Limb (tissue), 2 donors: Measurements from ENCODE around the gene NOTCH3.

Experiments used
- DNase-seq, 2 donors: peaks; one replicate each; pipeline ENCODE4 v3.0.0-alpha.2; 2016; ENCODE audit errors: extremely low spot score in 2 of 2

NOTCH3 gene

GRCh38 chr19:15200553-15201364 is at the start of gene NOTCH3:
NOTCH3 (minus strand) TSS chr19:15200995; CDS start chr19:15200905, 90 bp downstream.
- DNase-seq: peak in 1 of 2 donors; percentile 74

GRCh38 chr19:15250640-15250993 is 49.8 kb upstream of the NOTCH3 start:
- no peak for DNase-seq

- DNase-seq: peak; percentile 68 to 71
Observed at GRCh38 chr19:15249972-15250639, 49.3 kb upstream of the NOTCH3 start.

DNA sequence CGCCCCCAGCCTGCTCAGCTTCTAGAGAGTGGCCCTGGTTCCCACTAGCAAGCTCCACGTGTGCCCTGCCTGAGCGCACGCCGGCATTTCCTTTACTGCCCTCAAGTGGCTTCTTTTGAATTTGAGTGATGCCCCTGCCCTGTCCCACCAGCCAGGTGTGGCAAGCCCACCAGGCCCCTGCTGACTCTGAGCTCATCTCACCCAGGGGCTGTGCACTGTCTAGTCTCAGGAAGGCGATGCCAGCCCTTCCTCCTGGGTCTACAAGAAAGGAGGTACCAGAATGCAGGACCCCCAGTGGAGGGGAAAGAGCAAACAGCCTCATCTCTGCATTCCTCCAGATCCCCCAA is 48.7 kb upstream of the NOTCH3 start:
- no peak for DNase-seq

- peak in 1 of 2 donors; percentile 39 for DNase-seq
Observed at GRCh38 chr19:15248648-15249527, 48.1 kb upstream of the NOTCH3 start.

DNA sequence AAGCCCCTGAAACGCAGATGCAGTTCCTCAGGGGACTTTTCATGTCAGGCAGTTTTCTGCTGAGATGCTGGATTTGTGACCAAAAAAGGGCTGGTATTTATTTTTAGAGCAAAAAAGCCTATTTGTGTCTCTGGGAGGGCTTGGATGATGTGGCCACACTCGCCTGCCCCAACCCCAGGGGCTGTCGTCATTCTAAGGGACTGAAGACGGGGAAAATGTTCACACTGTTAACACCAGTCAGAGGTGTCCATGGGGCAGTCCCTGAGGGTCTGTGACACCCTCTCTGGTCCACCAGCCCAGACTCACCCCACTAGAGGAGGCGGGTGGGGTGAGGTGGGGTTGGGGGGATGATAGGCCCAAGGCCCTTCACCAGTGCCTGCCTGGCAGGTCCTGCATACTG is 47.3 kb upstream of the NOTCH3 start:
- no peak for DNase-seq

GRCh38 chr19:15247107-15248014 is 46.6 kb upstream of the NOTCH3 start:
- no peak for DNase-seq

GRCh38 chr19:15246198-15246481 is 45.3 kb upstream of the NOTCH3 start:
- DNase-seq: no peak

- no peak for DNase-seq
Observed at GRCh38 chr19:15245370-15246197, 44.8 kb upstream of the NOTCH3 start.

DNA sequence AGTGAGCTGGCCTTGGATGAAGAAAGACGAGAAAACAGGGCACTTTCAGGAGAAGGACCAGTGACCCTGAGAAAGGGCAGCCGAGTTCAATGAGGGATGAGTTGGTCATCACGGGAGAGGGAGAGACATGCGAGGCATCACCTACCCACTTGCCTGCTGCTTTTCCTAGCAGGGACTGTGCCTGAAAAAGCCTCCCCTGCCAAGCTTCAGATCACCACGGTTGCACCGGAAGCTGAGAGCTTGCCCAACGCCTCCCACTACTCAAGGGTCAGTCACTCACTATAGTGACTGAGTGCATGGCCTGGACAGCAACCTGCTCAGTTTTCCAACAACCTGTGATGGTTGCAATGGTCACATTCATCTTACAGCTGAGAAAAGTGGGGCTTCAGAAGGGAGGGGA is 44.0 kb upstream of the NOTCH3 start:
- DNase-seq: no peak

DNA sequence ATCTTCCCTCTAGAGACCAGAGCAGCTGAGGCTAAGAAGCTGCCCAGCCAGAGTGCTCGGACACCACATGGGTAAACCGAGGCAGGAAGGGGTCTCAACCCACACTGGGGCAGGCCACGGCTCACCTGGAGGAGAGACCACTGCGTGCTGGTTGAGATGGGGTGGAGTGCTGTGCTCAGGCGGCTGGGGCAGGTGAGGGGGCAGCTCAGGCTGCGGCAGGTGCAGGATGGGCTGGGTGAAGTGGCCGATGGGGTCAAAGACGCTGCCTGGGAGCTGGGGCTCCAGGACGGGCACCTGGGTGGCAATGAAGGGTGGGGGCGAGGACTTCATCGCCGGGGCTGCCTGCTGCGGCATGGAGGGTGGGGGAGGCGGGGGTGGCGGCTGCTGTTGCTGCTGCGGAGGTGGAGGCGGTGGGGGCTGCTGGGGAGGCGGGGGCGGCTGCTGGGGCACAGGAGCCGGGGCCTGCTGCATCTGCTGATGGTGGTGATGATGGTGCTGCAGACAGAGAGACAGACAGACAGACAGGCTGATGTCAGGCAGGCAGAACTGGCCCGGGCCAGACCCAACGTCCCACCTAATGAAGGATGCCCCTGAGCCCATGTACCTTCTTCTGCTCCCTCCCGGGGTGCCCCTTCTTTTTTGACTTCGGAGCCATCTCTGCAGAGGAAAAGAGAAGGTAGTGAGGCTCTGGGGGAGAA is 43.5 kb upstream of the NOTCH3 start:
- DNase-seq: no peak

DNA sequence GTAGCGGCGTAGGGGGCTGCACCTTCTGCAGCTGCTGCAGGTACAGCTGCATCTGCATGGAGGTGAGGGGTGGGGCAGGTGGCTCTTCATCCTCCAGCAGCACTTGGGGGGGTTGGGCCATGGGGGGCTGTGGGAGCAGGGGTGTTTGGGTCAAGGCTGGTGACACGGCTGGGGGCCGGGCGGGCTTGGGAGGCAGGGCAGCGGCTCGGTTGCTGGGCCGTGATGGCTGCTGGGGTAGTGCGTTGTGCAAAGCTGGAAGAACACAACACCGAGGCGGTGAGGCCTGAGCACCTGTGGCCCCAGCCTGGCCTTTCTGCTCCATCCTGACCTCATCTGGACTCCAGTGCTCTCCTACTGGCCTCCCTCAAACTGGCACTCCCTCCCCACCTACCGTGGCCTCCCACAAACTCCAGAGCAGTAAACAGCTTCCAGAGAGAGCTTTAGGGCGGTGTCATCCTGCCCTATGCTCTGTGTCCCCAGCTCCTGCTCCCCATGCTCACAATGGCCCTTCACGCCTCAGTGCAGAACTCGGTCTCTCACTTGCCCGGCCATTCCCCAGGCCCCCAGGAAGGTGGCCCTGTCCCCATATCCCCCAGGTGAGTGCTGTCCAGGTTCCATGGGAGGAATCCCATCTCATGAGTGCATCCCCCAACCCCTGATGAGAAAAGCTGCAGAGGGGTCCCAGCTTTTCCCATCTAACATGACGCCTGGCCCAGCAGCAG is 42.6 kb upstream of the NOTCH3 start:
- DNase-seq: no peak

DNA sequence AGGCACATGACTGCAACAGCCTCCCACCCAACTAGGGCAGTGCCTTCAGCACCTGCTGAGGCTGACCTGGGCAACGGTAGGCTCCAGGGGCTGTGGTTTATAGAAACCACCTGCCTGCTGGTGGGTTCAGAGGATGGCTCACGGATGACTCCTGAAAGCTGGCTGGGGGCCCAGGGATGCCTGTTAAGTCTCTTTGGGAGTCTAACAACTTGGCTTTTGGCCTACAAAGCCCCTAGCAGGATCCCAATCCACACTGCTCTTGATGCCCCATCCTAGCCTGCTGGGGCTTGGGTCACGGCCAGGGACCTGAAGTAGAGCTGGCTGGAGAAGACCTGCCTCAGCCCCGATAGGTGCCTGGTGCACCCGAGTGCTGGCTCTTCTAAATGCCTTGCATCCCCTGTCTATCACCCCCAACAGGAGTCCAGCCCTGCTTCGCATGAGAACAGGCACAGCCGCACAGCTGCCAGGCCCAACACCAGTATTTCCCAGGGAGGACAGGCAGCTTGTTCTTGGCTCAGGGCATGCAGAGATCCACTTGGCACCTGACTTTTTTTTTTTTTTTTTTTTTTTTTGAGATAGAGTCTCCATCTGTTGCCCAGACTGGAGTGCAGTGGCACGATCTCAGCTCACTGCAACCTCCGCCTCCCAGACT is 40.6 kb upstream of the NOTCH3 start:
- DNase-seq: no peak

DNA sequence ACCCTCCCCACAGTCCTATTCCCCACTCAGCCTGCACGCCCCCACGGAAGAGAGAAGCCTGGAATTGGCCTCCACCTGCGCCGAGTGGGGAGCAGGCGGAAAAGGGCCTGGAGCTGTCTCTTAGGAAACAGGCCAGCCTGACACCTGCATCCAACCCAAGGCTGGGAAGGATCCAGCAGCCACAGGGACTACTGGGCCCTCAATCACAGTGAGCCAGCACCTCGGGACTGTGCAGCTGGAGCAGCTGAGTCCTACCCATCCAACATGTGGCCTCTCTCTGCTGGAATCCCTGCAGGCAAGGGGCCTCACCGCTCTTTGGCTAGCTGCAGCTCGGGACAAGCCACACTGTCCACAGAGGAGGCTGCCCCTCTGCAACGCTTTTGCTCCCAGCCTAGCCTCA is 39.7 kb upstream of the NOTCH3 start:
- no peak for DNase-seq

- no peak for DNase-seq
Observed at GRCh38 chr19:15239337-15239949, 38.6 kb upstream of the NOTCH3 start.

GRCh38 chr19:15238639-15239155 is 37.9 kb upstream of the NOTCH3 start:
- DNase-seq: no peak

DNA sequence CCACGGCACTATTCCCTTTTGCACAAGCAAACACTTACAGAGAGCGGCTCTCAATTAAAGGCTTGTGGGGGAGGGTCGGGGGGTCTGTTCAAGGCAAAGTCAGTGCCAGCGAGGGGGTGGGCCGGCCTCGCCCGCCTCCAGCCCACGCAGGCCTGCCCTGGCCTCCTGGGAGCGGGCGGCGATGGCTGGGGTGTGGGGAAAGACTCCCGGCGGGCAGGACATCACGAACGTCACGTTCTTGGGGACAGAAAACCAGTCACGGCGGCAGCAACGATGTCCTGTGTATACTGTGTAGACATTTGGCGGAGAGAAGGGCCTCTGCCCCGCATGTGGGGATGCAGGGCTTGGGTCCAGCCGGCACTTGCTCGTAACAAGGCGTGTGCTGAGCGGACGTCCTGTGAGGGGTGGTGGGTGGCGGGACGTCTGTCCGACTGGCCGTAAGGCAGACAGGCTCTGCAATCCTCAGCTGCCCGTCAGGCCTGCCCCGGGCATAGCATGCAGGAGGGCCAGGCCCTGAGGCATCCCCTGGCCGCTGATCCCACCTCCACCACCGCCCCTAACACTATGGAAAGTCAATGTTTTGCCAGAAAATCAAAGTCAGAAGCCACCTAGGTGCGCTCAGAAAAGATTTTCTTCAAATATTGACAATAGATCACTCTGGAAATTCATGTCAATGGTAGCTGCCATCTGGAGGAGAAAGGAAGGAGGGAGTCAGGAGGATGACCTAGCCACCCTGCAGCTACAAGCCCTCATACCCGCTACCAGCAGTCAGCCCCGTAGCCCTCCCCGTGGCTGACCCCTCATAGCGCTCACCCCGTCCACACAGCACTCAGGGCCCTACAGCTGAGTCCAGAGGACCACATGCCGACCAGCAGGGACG is 37.2 kb upstream of the NOTCH3 start:
- DNase-seq: no peak
